Stimulated activated CD8-positive, alpha-beta memory T cell treated with anti-CD3 and anti-CD28 coated beads, Interleukin-12 subunit alpha, Interleukin-12 subunit beta, amount 100 ng/mL, for 4 hours (primary cell): ENCODE data around the gene PRR20G.
"Not testable (repeated sequence)": the region's sequence is repeated elsewhere in the genome, so short reads cannot be mapped to it uniquely, and the experiment has no call there.

Experiments used
- DNase-seq: peaks from one replicate; pipeline ENCODE4 v3.0.0-alpha.2; 2020; ENCODE audit warnings: low read depth

Gene PRR20G

GRCh38 chr3:127296959-127297358 lies 9.1 kb upstream of the PRR20G start:
- DNase-seq: no peak

GRCh38 chr3:127296166-127296565 lies 8.3 kb upstream of the PRR20G start:
- no peak for DNase-seq

GRCh38 chr3:127293650-127294049 lies 5.8 kb upstream of the PRR20G start:
- DNase-seq: not testable (repeated sequence)

- no peak for DNase-seq
Observed at GRCh38 chr3:127291611-127292010, 3.8 kb upstream of the PRR20G start.

GRCh38 chr3:127291114-127291513 lies 3.3 kb upstream of the PRR20G start:
- no peak for DNase-seq

- DNase-seq: no peak
Observed at GRCh38 chr3:127289706-127290575, 2.1 kb upstream of the PRR20G start.

GRCh38 chr3:127288921-127289705 lies 1.3 kb upstream of the PRR20G start:
- no peak for DNase-seq

GRCh38 chr3:127288343-127288742 lies 497 bp upstream of the PRR20G start:
- DNase-seq: no peak

- no peak for DNase-seq
Observed at GRCh38 chr3:127286571-127287140, 1.2 kb downstream of the PRR20G start.

- DNase-seq: no peak
Observed at GRCh38 chr3:127284258-127284657, 3.6 kb downstream of the PRR20G start.

GRCh38 chr3:127277561-127277960 lies 10.3 kb downstream of the PRR20G start:
- no peak for DNase-seq

GRCh38 chr3:127276995-127277394 lies 10.9 kb downstream of the PRR20G start:
- no peak for DNase-seq

- DNase-seq: no peak
Observed at GRCh38 chr3:127276396-127276795, 11.4 kb downstream of the PRR20G start.

GRCh38 chr3:127275287-127275781 lies 12.5 kb downstream of the PRR20G start:
- no peak for DNase-seq

GRCh38 chr3:127274200-127274760 lies 13.6 kb downstream of the PRR20G start:
- DNase-seq: no peak

GRCh38 chr3:127273206-127273605 lies 14.6 kb downstream of the PRR20G start:
- no peak for DNase-seq

- DNase-seq: no peak
Observed at GRCh38 chr3:127266186-127266585, 21.7 kb downstream of the PRR20G start.

- no peak for DNase-seq
Observed at GRCh38 chr3:127265581-127265981, 22.3 kb downstream of the PRR20G start.

GRCh38 chr3:127264794-127265514 lies 22.9 kb downstream of the PRR20G start:
- DNase-seq: no peak

- no peak for DNase-seq
Observed at GRCh38 chr3:127264292-127264691, 23.6 kb downstream of the PRR20G start.

GRCh38 chr3:127263586-127264231 lies 24.1 kb downstream of the PRR20G start:
- no peak for DNase-seq
